MCF 10A (cell line): ENCODE measurements around the gene C15orf40. TPM values are rescaled to one million over a fixed set of nuclear protein-coding genes. Genes with fewer than 3 reads are reported as not detected.
"Not testable (repeated sequence)": the region's sequence is repeated elsewhere in the genome, so short reads cannot be mapped to it uniquely, and the experiment has no call there.

ENCODE experiments used
- BruUV-seq: library from RNA; stranded (reverse); fragments of 400-500 nt; replicated peaks from 2 replicates; lab custom pipeline; 2021; lab: Mats Ljungman, UMichigan
- CTCF ChIA-PET: fragments of 300-600 bp; sonication (Branson Sonifier 250); formaldehyde crosslinking; extraction: SDS; loops from one replicate; lab custom pipeline; 2021; ENCODE audit warnings: antibody characterized with exemption, inconsistent platforms; lab: Yijun Ruan, JAX
- POLR2A ChIA-PET: fragments of 300-600, 350-650 bp; sonication (Branson Sonifier 250); formaldehyde crosslinking; extraction: SDS; loops from one replicate; lab custom pipeline; 2020; ENCODE audit warnings: antibody characterized with exemption, inconsistent platforms; lab: Yijun Ruan, JAX
- DNase-seq: peaks from one replicate; pipeline ENCODE4 v3.0.0-alpha.2; 2018; ENCODE audit not compliant: unreplicated experiment
- H3K27ac Mint-ChIP-seq: one replicate; pipeline ENCODE4 v1.8.0; 2022; ENCODE audit warnings: mild to moderate bottlenecking, low read depth, mixed read lengths; ENCODE audit not compliant: unreplicated experiment
- H3K27me3 Mint-ChIP-seq: one replicate; pipeline ENCODE4 v1.8.0; 2022; ENCODE audit warnings: mixed read lengths; ENCODE audit not compliant: insufficient read depth, unreplicated experiment
- H3K36me3 Mint-ChIP-seq: one replicate; pipeline ENCODE4 v1.8.0; 2022; ENCODE audit warnings: mild to moderate bottlenecking, moderate library complexity, mixed read lengths; ENCODE audit not compliant: insufficient read depth, unreplicated experiment
- H3K4me1 Mint-ChIP-seq: one replicate; pipeline ENCODE4 v1.8.0; 2022; ENCODE audit warnings: mixed read lengths; ENCODE audit not compliant: insufficient read depth, unreplicated experiment
- H3K4me3 Mint-ChIP-seq: one replicate; pipeline ENCODE4 v1.8.0; 2022; ENCODE audit warnings: mild to moderate bottlenecking, moderate library complexity, mixed read lengths; ENCODE audit not compliant: unreplicated experiment
- H3K9me3 Mint-ChIP-seq: one replicate; pipeline ENCODE4 v1.8.0; 2022; ENCODE audit warnings: mixed read lengths; ENCODE audit not compliant: unreplicated experiment
- intact Hi-C: fragments of 100-400 bp; cut with micrococcal nuclease; formaldehyde crosslinking; loops from 2 replicates; pipeline ENCODE4 v1.14.1; 2022
- total RNA-seq: library from RNA; stranded (reverse); gene quantifications from 2 replicates; pipeline ENCODE4 v1.2.3, GENCODE V29; 2022
- TF ChIP-seq, protein P1 (sequence below): fragments of 200-600 bp; IDR thresholded peaks from one replicate; pipeline ENCODE4 v1.8.0; 2022; ENCODE audit warnings: antibody characterized with exemption, mild to moderate bottlenecking; ENCODE audit not compliant: unreplicated experiment

C15orf40 gene
- total RNA-seq, 1 experiment from 2014 or later = 39.3 TPM

GRCh38 chr15:82942691-82943090 is 68.7 kb downstream of the C15orf40 start:
- CTCF ChIA-PET = interaction anchor here (0.6 to 1.7 kb wide), 5 partner anchors 13 to 459 kb away, joined by 3 to 7 read pairs (median 3); no protein-coding TSS in a partner anchor
- Mint-ChIP-seq H3K9me3 (no peaks in the 10 kb centered on the region), H3K27ac (no peak overlapping the region)

GRCh38 chr15:82939678-82940077 is 71.8 kb downstream of the C15orf40 start:
- H3K4me1 Mint-ChIP-seq = peaks cover 17% of the 10 kb centered on the region
- CTCF ChIA-PET, H3K27me3 Mint-ChIP-seq, intact Hi-C loops, DNase-seq, H3K27ac Mint-ChIP-seq, H3K4me3 Mint-ChIP-seq, POLR2A ChIA-PET, H3K9me3 Mint-ChIP-seq, H3K36me3 Mint-ChIP-seq, BruUV-seq: not testable (repeated sequence)

More at GRCh38 chr15:82942691-82943090, 68.7 kb downstream of the C15orf40 start:
- Mint-ChIP-seq H3K36me3 (no peaks in the 10 kb centered on the region), H3K27me3 (no peaks in the 10 kb centered on the region), H3K4me3 (no peak overlapping the region), H3K4me1 (peaks cover 17% of the 10 kb centered on the region)
- TF ChIP-seq, protein P1, sequence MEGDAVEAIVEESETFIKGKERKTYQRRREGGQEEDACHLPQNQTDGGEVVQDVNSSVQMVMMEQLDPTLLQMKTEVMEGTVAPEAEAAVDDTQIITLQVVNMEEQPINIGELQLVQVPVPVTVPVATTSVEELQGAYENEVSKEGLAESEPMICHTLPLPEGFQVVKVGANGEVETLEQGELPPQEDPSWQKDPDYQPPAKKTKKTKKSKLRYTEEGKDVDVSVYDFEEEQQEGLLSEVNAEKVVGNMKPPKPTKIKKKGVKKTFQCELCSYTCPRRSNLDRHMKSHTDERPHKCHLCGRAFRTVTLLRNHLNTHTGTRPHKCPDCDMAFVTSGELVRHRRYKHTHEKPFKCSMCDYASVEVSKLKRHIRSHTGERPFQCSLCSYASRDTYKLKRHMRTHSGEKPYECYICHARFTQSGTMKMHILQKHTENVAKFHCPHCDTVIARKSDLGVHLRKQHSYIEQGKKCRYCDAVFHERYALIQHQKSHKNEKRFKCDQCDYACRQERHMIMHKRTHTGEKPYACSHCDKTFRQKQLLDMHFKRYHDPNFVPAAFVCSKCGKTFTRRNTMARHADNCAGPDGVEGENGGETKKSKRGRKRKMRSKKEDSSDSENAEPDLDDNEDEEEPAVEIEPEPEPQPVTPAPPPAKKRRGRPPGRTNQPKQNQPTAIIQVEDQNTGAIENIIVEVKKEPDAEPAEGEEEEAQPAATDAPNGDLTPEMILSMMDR = no peak
- BruUV-seq = no TSS peak
- POLR2A ChIA-PET = interaction anchor here (0.6 to 2.6 kb wide), 9 partner anchors 10 to 192 kb away, joined by 3 to 16 read pairs (median 3); partner anchors contain the start of gene RAMAC
- intact Hi-C loops = no loop called here
- DNase-seq = peak; percentile 95

Other genes with a start within 250 kb of the C15orf40 start
- not detected in 2 replicates for gene FSD2, start 205.6 kb downstream of the C15orf40 start, total RNA-seq
- gene WHAMM, start 202.0 kb downstream of the C15orf40 start, total RNA-seq = 8.2 and 10.1 TPM in 2 replicates
- 8.8 and 17.0 TPM in 2 replicates for gene HOMER2, start 58.9 kb downstream of the C15orf40 start, total RNA-seq
- gene RAMAC, start 25.4 kb downstream of the C15orf40 start, total RNA-seq = 21.0 and 25.6 TPM in 2 replicates
- 42.7 and 57.0 TPM in 2 replicates for gene BTBD1, start 55.6 kb upstream of the C15orf40 start, total RNA-seq
- 0.39 TPM in 1 of 2 replicates, not detected in the other for gene TM6SF1, start 96.0 kb upstream of the C15orf40 start, total RNA-seq
- 80.4 and 104 TPM in 2 replicates for gene HDGFL3, start 196.2 kb upstream of the C15orf40 start, total RNA-seq